CD4-positive, alpha-beta T cell (primary cell): Measurements from ENCODE around the gene BEST3. TPM values are rescaled to one million over a fixed set of nuclear protein-coding genes. Genes with fewer than 3 reads are reported as not detected.

ENCODE experiments used
- ATAC-seq: fragments of 200-7000 bp; cut with Tn5 transposase; one replicate; pipeline ENCODE4 v1.10.0; 2022; ENCODE audit warnings: mild to moderate bottlenecking; ENCODE audit not compliant: poor library complexity
- CTCF ChIA-PET: fragments of 350-600 bp; sonication (Branson Sonifier 250); formaldehyde crosslinking; loops from one replicate; lab custom pipeline; 2021; ENCODE audit warnings: antibody characterized with exemption, inconsistent platforms; lab: Charles Lee
- POLR2A ChIA-PET: fragments of 350-600 bp; sonication (Branson Sonifier 250); formaldehyde crosslinking; loops from one replicate; lab custom pipeline; 2021; ENCODE audit warnings: antibody characterized with exemption, inconsistent platforms; lab: Charles Lee
- DNase-seq, 14 experiments: peaks; one replicate each; pipeline ENCODE4 v3.0.0-alpha.2; 2013 to 2020; ENCODE audit warnings: mixed read lengths in 2 of 14
- H3K27ac ChIP-seq, 2 donors: one replicate each; pipeline versions ENCODE4 v1.5.1 to v1.7.0; 2013; ENCODE audit warnings: low read length in 2 of 2, low read depth in 1 of 2, mild to moderate bottlenecking in 1 of 2
- H3K27me3 ChIP-seq, 2 experiments: 1 replicate in 1 of 2; 2 replicates in 1 of 2; pipeline versions ENCODE4 v1.6.1 to v1.7.0; 2013; ENCODE audit warnings: low read length in 2 of 2, control low read depth in 1 of 2, mild to moderate bottlenecking in 1 of 2, moderate library complexity in 1 of 2; ENCODE audit not compliant: insufficient read depth in 2 of 2, control insufficient read depth in 1 of 2
- H3K36me3 ChIP-seq: one replicate; pipeline ENCODE4 v1.6.1; 2013; ENCODE audit warnings: low read length, control low read depth; ENCODE audit not compliant: insufficient read depth
- H3K4me1 ChIP-seq: one replicate; pipeline ENCODE4 v1.6.1; 2013; ENCODE audit warnings: low read length, control low read depth; ENCODE audit not compliant: insufficient read depth
- H3K4me3 ChIP-seq: one replicate; pipeline ENCODE4 v1.5.1; 2013; ENCODE audit warnings: mild to moderate bottlenecking, low read length, moderate library complexity
- H3K9me3 ChIP-seq, 2 experiments: 1 replicate in 1 of 2; 2 replicates in 1 of 2; pipeline versions ENCODE4 v1.6.1 to v1.7.0; 2013; ENCODE audit warnings: low read length in 2 of 2, mild to moderate bottlenecking in 2 of 2, control low read depth in 1 of 2, moderate library complexity in 1 of 2; ENCODE audit not compliant: control insufficient read depth in 1 of 2, insufficient read depth in 1 of 2
- H3K27ac Mint-ChIP-seq: one replicate; pipeline ENCODE4 v1.8.0; 2020; ENCODE audit warnings: mixed read lengths
- H3K27me3 Mint-ChIP-seq: one replicate; pipeline ENCODE4 v1.8.0; 2021; ENCODE audit warnings: mixed read lengths
- H3K36me3 Mint-ChIP-seq: one replicate; pipeline ENCODE4 v1.8.0; 2021; ENCODE audit warnings: low read depth, mixed read lengths
- H3K4me1 Mint-ChIP-seq: one replicate; pipeline ENCODE4 v1.8.0; 2021; ENCODE audit warnings: low read depth, mixed read lengths
- H3K4me3 Mint-ChIP-seq: one replicate; pipeline ENCODE4 v1.8.0; 2020; ENCODE audit warnings: mild to moderate bottlenecking, mixed read lengths
- H3K9me3 Mint-ChIP-seq: one replicate; pipeline ENCODE4 v1.8.0; 2020; ENCODE audit warnings: mixed read lengths
- CTCF ChIP-seq: fragments of 200-600 bp; IDR thresholded peaks from one replicate; pipeline ENCODE4 v1.8.0; 2022; ENCODE audit warnings: antibody characterized with exemption, mild to moderate bottlenecking
- intact Hi-C, 2 experiments: fragments of 100-400 bp; cut with DNase I in 1 of 2; cut with micrococcal nuclease in 1 of 2; formaldehyde crosslinking; loops; one replicate each; pipeline versions ENCODE4 v1.15.1 to v1.9.0; 2023 to 2025; cut with DNase I, micrococcal nuclease
- total RNA-seq, 174 experiments: library from RNA in 2 of 174; stranded (reverse) in 2 of 174; gene quantifications; one replicate each; pipeline ENCODE4 v1.2.3 and lab custom pipeline; 2021 to 2026

BEST3 gene
- total RNA-seq, 2 experiments from 2014 or later: not detected

- Histone ChIP-seq H3K4me1 (no peaks in the 10 kb centered on the region), H3K36me3 (no peaks in the 10 kb centered on the region), H3K27ac (no peak overlapping the region), H3K4me3 (no peak overlapping the region), H3K9me3 (no peaks in the 10 kb centered on the region), H3K27me3 (no peaks in the 10 kb centered on the region)
- H3K36me3 Mint-ChIP-seq: no peaks in the 10 kb centered on the region
- no peak overlapping the region for H3K4me3 Mint-ChIP-seq
- H3K27me3 Mint-ChIP-seq: peaks cover 1% of the 10 kb centered on the region
- no peak for ATAC-seq
- H3K9me3 Mint-ChIP-seq: no peaks in the 10 kb centered on the region
- DNase-seq: no peak
- TF ChIP-seq CTCF: no peak
- intact Hi-C loops: no loop called here
- POLR2A ChIA-PET: no interaction called here
- H3K27ac Mint-ChIP-seq: no peak overlapping the region
- H3K4me1 Mint-ChIP-seq: no peaks in the 10 kb centered on the region
- CTCF ChIA-PET: interaction anchor here (1.6 kb wide), 1 partner anchor 9 kb away, joined by 6 read pairs; no protein-coding TSS in a partner anchor
Measured at GRCh38 chr12:69630191-69630590, 68.9 kb downstream of the BEST3 start.

- no peak for TF ChIP-seq CTCF
- no peaks in the 10 kb centered on the region for H3K4me1 Mint-ChIP-seq
- POLR2A ChIA-PET: no interaction called here
- H3K9me3 Mint-ChIP-seq: no peaks in the 10 kb centered on the region
- Histone ChIP-seq H3K4me3 (no peak overlapping the region), H3K4me1 (no peaks in the 10 kb centered on the region), H3K9me3 (no peaks in the 10 kb centered on the region), H3K27ac (no peak overlapping the region), H3K27me3 (no peaks in the 10 kb centered on the region), H3K36me3 (no peaks in the 10 kb centered on the region)
- H3K27me3 Mint-ChIP-seq: peaks cover 5% of the 10 kb centered on the region
- ATAC-seq (no peak), DNase-seq (no peak)
- CTCF ChIA-PET: interaction anchor here (0.6 kb wide), 1 partner anchor 1760 kb away, joined by 3 read pairs; no protein-coding TSS in a partner anchor
- H3K36me3 Mint-ChIP-seq: no peaks in the 10 kb centered on the region
- H3K27ac Mint-ChIP-seq: no peak overlapping the region
- H3K4me3 Mint-ChIP-seq: no peak overlapping the region
- intact Hi-C loops: no loop called here
Measured at GRCh38 chr12:69627501-69627900, 71.6 kb downstream of the BEST3 start.

GRCh38 chr12:69623970-69624369, 75.1 kb downstream of the BEST3 start:
- no peak overlapping the region for H3K27ac Mint-ChIP-seq
- H3K4me1 Mint-ChIP-seq: no peaks in the 10 kb centered on the region
- H3K36me3 ChIP-seq: no peaks in the 10 kb centered on the region
- peaks cover 22% of the 10 kb centered on the region for H3K27me3 Mint-ChIP-seq
- DNase-seq (no peak), ATAC-seq (no peak)
- H3K4me3 Mint-ChIP-seq: no peak overlapping the region
- H3K27ac ChIP-seq: no peak overlapping the region
- CTCF ChIA-PET: no interaction called here
- H3K4me3 ChIP-seq: no peak overlapping the region
- no peaks in the 10 kb centered on the region for H3K9me3 ChIP-seq
- no peaks in the 10 kb centered on the region for H3K27me3 ChIP-seq
- no peak for TF ChIP-seq CTCF
- POLR2A ChIA-PET: no interaction called here
- H3K36me3 Mint-ChIP-seq: no peaks in the 10 kb centered on the region
- intact Hi-C loops: no loop called here
- H3K4me1 ChIP-seq: no peaks in the 10 kb centered on the region
- no peaks in the 10 kb centered on the region for H3K9me3 Mint-ChIP-seq
